Aorta (tissue), 5 donors: ENCODE measurements around the gene NUSAP1. TPM values are rescaled to one million over a fixed set of nuclear protein-coding genes. Genes with fewer than 3 reads are reported as not detected.
"Not testable (repeated sequence)": the region's sequence is repeated elsewhere in the genome, so short reads cannot be mapped to it uniquely, and the experiment has no call there.

Source experiments
- ATAC-seq: fragments of 200-7000 bp; cut with Tn5 transposase; one replicate; pipeline ENCODE4 v1.9.1; 2022; ENCODE audit warnings: moderate library complexity; ENCODE audit not compliant: low FRiP score
- DNase-seq, 2 donors: peaks; one replicate each; pipeline ENCODE4 v3.0.0-alpha.2; 2020
- H3K27ac ChIP-seq, 2 donors: one replicate each; pipeline ENCODE4 v1.5.1; 2013; ENCODE audit warnings: low read length in 2 of 2, mild to moderate bottlenecking in 2 of 2, moderate library complexity in 2 of 2, control low read depth in 1 of 2, inconsistent platforms in 1 of 2, low read depth in 1 of 2
- H3K27me3 ChIP-seq, 2 donors: one replicate each; pipeline ENCODE4 v1.6.1; 2013; ENCODE audit warnings: control low read depth in 1 of 2, low read length in 1 of 2, mild to moderate bottlenecking in 1 of 2, moderate library complexity in 1 of 2; ENCODE audit not compliant: insufficient read depth in 2 of 2, control insufficient read depth in 1 of 2
- H3K36me3 ChIP-seq, 2 donors: one replicate each; pipeline ENCODE4 v1.6.1; 2013; ENCODE audit warnings: control low read depth in 1 of 2, low read length in 1 of 2, mild to moderate bottlenecking in 1 of 2; ENCODE audit not compliant: insufficient read depth in 2 of 2, control insufficient read depth in 1 of 2
- H3K4me1 ChIP-seq, 2 donors: one replicate each; pipeline ENCODE4 v1.6.1; 2013; ENCODE audit warnings: low read length in 2 of 2, control low read depth in 1 of 2, mild to moderate bottlenecking in 1 of 2, moderate library complexity in 1 of 2; ENCODE audit not compliant: insufficient read depth in 2 of 2, control insufficient read depth in 1 of 2
- H3K4me3 ChIP-seq, 2 donors: one replicate each; pipeline ENCODE4 v1.5.1; 2013; ENCODE audit warnings: low read length in 2 of 2, control low read depth in 1 of 2, mild to moderate bottlenecking in 1 of 2
- H3K9me3 ChIP-seq: one replicate; pipeline ENCODE4 v1.6.1; 2013; ENCODE audit warnings: mild to moderate bottlenecking, low read length; ENCODE audit not compliant: control insufficient read depth
- WGBS, 2 donors: extraction: QIAGEN DNeasy Blood & Tissue Kit; methylation state at CpG; one replicate each; pipeline ENCODE4 v1.1.7; 2013; 5-methylcytosine and 5-hydroxymethylcytosine counted together
- intact Hi-C, 2 donors: fragments of 100-400 bp; cut with DNase I; formaldehyde crosslinking; loops; one replicate each; pipeline versions ENCODE4 v1.14.2 to v1.15.0; 2022
- polyA plus RNA-seq, 2 donors: library from polyadenylated mRNA; stranded (reverse); fragments of 200-250 nt; gene quantifications; one replicate each; pipeline ENCODE4 v1.2.3, GENCODE V29; 2013
- total RNA-seq, 2 donors: library from RNA; stranded (reverse); fragmentation: NEBNext Ultra II Directional; extraction: Animal tissue kit (Norgen Biotek cat#: 25700); gene quantifications; one replicate each; pipeline ENCODE4 v1.2.1, GENCODE V29; 2021
- donor health status: healthy with polysubstance abuse.
- donor health status: Bipolar disorder and iron deficiency.
- donor health status: DM: no; HTN: no; CAD: no.
- donor health status: DM: no; HTN: no; CAD: no.
- donor health status: DM: yes; HTN: yes; CAD: no.

Gene NUSAP1
- total and polyA plus RNA-seq, 4 donors = 0.90 to 9.0 (median 4.8) TPM

DNA sequence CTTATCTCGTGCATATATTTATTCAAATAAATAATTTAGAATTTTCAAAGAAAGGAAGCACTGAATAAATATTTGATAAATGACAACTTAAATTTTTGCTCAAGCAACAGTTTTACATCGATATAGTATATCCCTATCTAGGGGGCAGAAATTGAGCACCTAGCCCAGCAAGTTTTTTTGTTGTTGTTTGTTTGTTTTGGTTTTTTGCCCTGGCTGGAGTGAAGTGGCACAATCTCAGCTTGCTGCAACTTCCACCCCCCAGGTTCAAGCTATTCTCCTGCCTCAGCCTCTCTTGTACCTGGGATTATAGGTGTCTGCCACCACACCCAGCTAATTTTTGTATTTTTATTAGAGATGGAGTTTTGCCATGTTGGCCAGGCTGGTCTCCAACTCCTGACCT lies 42.7 kb upstream of the NUSAP1 start:
- H3K4me3 ChIP-seq = no peak overlapping the region
- no peaks in the 10 kb centered on the region for H3K9me3 ChIP-seq
- ATAC-seq = no peak
- DNase-seq = no peak
- 79 to 83% methylated on average over 2 of the region's 2 CpGs for WGBS, 2 donors
- H3K27ac ChIP-seq = no peak overlapping the region
- H3K4me1 ChIP-seq = no peaks in the 10 kb centered on the region
- H3K27me3 ChIP-seq = no peaks in the 10 kb centered on the region
- H3K36me3 ChIP-seq = no peaks in the 10 kb centered on the region
- intact Hi-C loops = no loop called here

DNA sequence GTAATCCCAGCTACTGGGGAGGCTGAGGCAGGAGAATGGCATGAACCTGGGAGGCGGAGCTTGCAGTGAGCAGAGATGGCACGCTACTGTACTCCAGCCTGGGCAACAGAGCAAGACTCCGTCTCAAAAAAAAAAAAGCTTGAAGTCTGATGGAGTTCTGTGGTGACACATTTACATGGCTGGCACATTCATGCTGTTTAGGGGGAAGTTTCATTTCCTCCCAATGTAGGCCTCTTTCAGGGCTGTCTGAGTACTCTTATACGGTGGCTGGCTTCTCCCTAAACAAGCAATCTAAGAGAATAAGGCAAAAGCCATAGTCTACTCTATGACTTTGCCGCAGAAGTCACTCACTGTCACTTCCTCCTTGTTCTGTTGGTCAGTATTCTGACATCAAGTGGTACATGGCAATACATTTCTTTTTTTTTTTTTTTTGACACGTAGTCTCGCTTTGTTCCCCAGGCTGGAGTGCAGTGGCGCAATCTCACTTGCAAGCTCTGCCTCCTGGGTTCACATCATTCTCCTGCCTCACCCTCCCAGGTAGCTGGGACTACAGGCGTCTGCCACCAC lies 41.5 kb upstream of the NUSAP1 start:
- intact Hi-C loops = no loop called here
- DNase-seq = peak in 1 of 2 donors; percentile 59
- H3K4me1 ChIP-seq = no peaks in the 10 kb centered on the region
- H3K36me3 ChIP-seq = no peaks in the 10 kb centered on the region
- H3K27me3 ChIP-seq = no peaks in the 10 kb centered on the region
- no peak overlapping the region for H3K27ac ChIP-seq
- ATAC-seq = no peak
- no peaks in the 10 kb centered on the region for H3K9me3 ChIP-seq
- WGBS, 2 donors = 90 to 91% methylated on average over 9 of the region's 9 CpGs
- H3K4me3 ChIP-seq = no peak overlapping the region

GRCh38 chr15:41292521-41292920 lies 40.2 kb upstream of the NUSAP1 start:
- H3K27me3 ChIP-seq = no peaks in the 10 kb centered on the region
- no peak overlapping the region for H3K27ac ChIP-seq
- no peak for DNase-seq
- no peaks in the 10 kb centered on the region for H3K4me1 ChIP-seq
- 75 to 79% methylated on average over 1 of the region's 1 CpG for WGBS, 2 donors
- no peaks in the 10 kb centered on the region for H3K9me3 ChIP-seq
- ATAC-seq = no peak
- no peak overlapping the region for H3K4me3 ChIP-seq
- H3K36me3 ChIP-seq = no peaks in the 10 kb centered on the region
- intact Hi-C loops = no loop called here

GRCh38 chr15:41301139-41301538 lies 31.5 kb upstream of the NUSAP1 start:
- H3K4me1 ChIP-seq, H3K9me3 ChIP-seq, DNase-seq, H3K4me3 ChIP-seq, H3K36me3 ChIP-seq, H3K27me3 ChIP-seq, H3K27ac ChIP-seq, ATAC-seq, intact Hi-C loops: not testable (repeated sequence)
- WGBS, 2 donors = 96 to 100% methylated on average over 2 of the region's 2 CpGs

- H3K4me1 ChIP-seq = no peaks in the 10 kb centered on the region
- ATAC-seq = no peak
- no peak for DNase-seq
- H3K9me3 ChIP-seq = no peaks in the 10 kb centered on the region
- intact Hi-C loops = no loop called here
- no peaks in the 10 kb centered on the region for H3K36me3 ChIP-seq
- H3K27ac ChIP-seq = no peak overlapping the region
- H3K27me3 ChIP-seq = no peaks in the 10 kb centered on the region
- 98 to 100% methylated on average over 1 of the region's 1 CpG for WGBS, 2 donors
- no peak overlapping the region for H3K4me3 ChIP-seq
Observed at GRCh38 chr15:41301587-41301986, 31.1 kb upstream of the NUSAP1 start.

DNA sequence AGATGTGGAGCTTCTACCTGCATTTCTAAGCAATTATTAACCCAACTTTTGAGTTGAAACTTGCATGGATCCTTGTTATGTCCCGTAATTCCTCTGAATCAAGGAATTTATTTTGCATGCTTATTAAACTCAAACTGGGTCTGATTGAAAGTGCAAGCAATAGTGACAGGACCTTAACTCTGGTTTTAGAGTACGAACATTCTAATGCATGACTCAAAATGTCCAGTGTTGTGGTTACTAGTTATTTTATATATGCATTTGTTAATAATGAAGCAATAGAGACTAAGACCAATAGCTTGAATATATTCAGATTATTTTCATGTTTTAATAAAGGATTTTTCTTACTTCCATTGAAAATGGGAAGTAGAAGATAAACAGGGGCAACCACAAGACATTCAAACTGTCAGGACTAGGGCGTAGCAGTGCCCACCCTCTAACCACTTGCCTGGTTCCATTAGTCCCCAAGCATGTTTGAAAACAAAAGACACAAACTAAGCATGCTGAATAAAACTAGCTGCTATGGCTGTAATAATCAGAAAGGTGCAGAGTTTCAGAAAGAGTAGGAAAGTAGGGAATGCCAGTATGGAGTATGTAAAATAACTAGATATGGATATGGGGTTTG lies 28.4 kb upstream of the NUSAP1 start:
- H3K4me1 ChIP-seq = no peaks in the 10 kb centered on the region
- no peak for DNase-seq
- no peak for ATAC-seq
- no peaks in the 10 kb centered on the region for H3K9me3 ChIP-seq
- H3K4me3 ChIP-seq = no peak overlapping the region
- no peaks in the 10 kb centered on the region for H3K36me3 ChIP-seq
- H3K27ac ChIP-seq = no peak overlapping the region
- no peaks in the 10 kb centered on the region for H3K27me3 ChIP-seq
- 92 to 94% methylated on average over 3 of the region's 3 CpGs for WGBS, 2 donors
- intact Hi-C loops = no loop called here

- WGBS, 2 donors = 95 to 96% methylated on average over 5 of the region's 5 CpGs
- Histone ChIP-seq H3K36me3 (peaks cover 0 to 2% of the 10 kb centered on the region in 2 donors), H3K27me3 (no peaks in the 10 kb centered on the region), H3K4me1 (no peaks in the 10 kb centered on the region), H3K9me3 (no peaks in the 10 kb centered on the region), H3K4me3 (no peak overlapping the region), H3K27ac (no peak overlapping the region)
- intact Hi-C loops = no loop called here
- DNase-seq (no peak), ATAC-seq (no peak)
Observed at GRCh38 chr15:41307679-41308078, 25.0 kb upstream of the NUSAP1 start.

DNA sequence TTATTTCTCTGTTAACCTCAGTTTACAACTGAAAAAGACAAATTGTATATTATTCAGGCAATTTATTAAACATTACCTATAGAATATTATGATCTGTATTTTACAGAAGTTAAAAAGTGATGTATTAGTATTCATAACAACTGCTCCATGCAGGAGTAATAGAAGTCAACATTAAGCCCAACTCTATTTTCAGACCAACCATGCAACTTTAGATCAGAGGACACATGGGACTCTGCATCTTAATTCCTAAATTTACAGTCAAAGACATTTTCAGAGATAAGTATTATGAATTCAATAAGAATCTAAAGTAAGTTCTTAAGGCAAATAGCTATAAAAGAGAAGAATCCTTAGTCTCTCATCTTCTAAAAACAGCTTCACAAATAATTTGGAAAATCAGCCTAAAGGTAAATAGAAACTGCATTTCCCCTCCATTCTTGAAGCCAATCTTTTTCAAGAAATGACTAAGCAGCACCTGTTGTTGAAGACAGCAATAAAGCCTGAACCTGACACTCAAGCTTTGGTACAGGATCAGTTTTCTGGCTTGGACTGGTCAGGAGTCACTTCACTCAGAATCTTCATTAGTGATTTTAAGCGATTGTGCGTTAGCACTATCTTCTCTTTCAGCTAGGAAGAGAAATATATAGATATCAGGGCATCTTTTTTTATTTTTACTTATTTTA lies 23.3 kb upstream of the NUSAP1 start:
- no peaks in the 10 kb centered on the region for H3K9me3 ChIP-seq
- no peak for DNase-seq
- H3K4me1 ChIP-seq = no peaks in the 10 kb centered on the region
- 93 to 96% methylated on average over 2 of the region's 2 CpGs for WGBS, 2 donors
- intact Hi-C loops = no loop called here
- H3K27me3 ChIP-seq = no peaks in the 10 kb centered on the region
- H3K36me3 ChIP-seq = peaks cover 0 to 2% of the 10 kb centered on the region in 2 donors
- H3K4me3 ChIP-seq = no peak overlapping the region
- ATAC-seq = no peak
- no peak overlapping the region for H3K27ac ChIP-seq

DNA sequence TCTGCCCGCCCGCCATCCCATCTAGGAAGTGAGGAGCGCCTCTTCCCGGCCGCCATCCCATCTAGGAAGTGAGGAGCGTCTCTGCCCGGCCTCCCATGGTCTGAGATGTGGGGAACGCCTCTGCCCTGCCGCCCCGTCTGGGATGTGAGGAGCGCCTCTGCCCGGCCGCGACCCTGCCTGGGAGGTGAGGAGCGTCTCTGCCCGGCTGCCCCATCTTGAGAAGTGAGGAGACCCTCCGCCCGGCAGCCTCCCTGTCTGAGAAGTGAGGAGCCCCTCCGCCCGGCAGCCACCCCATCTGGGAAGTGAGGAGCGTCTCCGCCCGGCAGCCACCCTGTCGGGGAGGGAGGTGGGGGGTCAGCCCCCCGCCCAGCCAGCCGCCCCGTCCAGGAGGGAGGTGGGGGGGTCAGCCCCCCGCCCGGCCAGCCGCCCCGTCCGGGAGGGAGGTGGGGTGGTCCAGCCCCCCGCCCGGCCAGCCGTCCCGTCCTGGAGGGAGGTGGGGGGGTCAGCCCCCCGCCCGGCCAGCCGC lies 11.8 kb upstream of the NUSAP1 start:
- WGBS, 2 donors = 96 to 99% methylated on average over 23 to 39 of the region's 39 CpGs
- H3K9me3 ChIP-seq, intact Hi-C loops, ATAC-seq, H3K27me3 ChIP-seq, H3K27ac ChIP-seq, H3K4me3 ChIP-seq, H3K36me3 ChIP-seq, H3K4me1 ChIP-seq, DNase-seq: not testable (repeated sequence)
